Thoracic aorta (tissue), 2 donors: Measurements from ENCODE around the gene VASH2. TPM values are rescaled to one million over a fixed set of nuclear protein-coding genes. Genes with fewer than 3 reads are reported as not detected.

Experiments used
- ATAC-seq: fragments of 150-250 bp; one replicate; pipeline ENCODE4 v1.8.0; 2017; ENCODE audit warnings: low read depth; ENCODE audit not compliant: insufficient number of reproducible peaks, low FRiP score
- DNase-seq: peaks from one replicate; pipeline ENCODE4 v3.0.0-alpha.2; 2020; ENCODE audit warnings: low spot score
- H3K27ac ChIP-seq, 2 donors: fragments of 200-600 bp; sonication (generic); 1 replicate in 1 of 2; 2 replicates in 1 of 2; pipeline ENCODE4 v1.5.1; 2016; ENCODE audit warnings: mild to moderate bottlenecking in 2 of 2, moderate library complexity in 2 of 2
- H3K27me3 ChIP-seq: fragments of 200-600 bp; sonication (generic); replicated peaks from 2 replicates; pipeline ENCODE4 v1.6.0; 2016; ENCODE audit warnings: mild to moderate bottlenecking; ENCODE audit not compliant: insufficient read depth
- H3K36me3 ChIP-seq: fragments of 200-600 bp; sonication (generic); one replicate; pipeline ENCODE4 v1.5.1; 2016
- H3K4me1 ChIP-seq, 2 donors: fragments of 200-600 bp; sonication (generic); 1 replicate in 1 of 2; 2 replicates in 1 of 2; pipeline versions ENCODE4 v1.5.1 to v1.6.0; 2016; ENCODE audit warnings: low read depth in 2 of 2, mild to moderate bottlenecking in 1 of 2; ENCODE audit not compliant: control insufficient read depth in 1 of 2
- H3K4me3 ChIP-seq: fragments of 200-600 bp; sonication (generic); 2 replicates; pipeline ENCODE4 v1.5.1; 2016; ENCODE audit warnings: mild to moderate bottlenecking
- H3K9me3 ChIP-seq: fragments of 200-600 bp; sonication (generic); 2 replicates; pipeline ENCODE4 v1.5.1; 2016
- total RNA-seq, 2 donors: library from RNA; depleted of rRNA; stranded (reverse); fragments of >200 nt; gene quantifications; one replicate each; pipeline versions ENCODE4 v1.1.0 to v1.2.3, GENCODE V29; 2016
- TF ChIP-seq, protein P1 (sequence below): fragments of 200-600 bp; sonication (generic); IDR thresholded peaks from one replicate; pipeline ENCODE4 v1.5.1; 2019; ENCODE audit warnings: antibody characterized with exemption

Gene VASH2
- total RNA-seq, 2 donors from 2014 or later = 0.14 to 0.42 TPM

DNA sequence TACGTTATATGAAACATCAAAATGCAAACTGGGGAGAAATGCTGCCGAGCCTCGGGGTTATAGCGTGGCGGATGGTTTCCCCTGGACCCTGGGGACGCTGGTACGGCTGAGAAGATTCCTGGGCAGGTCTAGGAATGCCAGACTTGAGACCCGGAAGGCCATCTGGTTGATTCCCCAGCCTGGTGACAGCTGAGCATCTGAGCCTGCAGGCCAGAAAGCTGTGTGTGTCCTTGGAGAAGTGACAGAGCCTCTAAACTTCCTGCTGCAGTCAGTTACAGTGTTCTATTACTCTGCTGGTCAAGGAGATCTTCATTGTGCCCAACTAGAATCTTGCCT, 2.3 kb downstream of the VASH2 start:
- DNase-seq = no peak
- peaks cover 5 to 17% of the 10 kb centered on the region in 2 donors for H3K4me1 ChIP-seq
- TF ChIP-seq, protein P1, sequence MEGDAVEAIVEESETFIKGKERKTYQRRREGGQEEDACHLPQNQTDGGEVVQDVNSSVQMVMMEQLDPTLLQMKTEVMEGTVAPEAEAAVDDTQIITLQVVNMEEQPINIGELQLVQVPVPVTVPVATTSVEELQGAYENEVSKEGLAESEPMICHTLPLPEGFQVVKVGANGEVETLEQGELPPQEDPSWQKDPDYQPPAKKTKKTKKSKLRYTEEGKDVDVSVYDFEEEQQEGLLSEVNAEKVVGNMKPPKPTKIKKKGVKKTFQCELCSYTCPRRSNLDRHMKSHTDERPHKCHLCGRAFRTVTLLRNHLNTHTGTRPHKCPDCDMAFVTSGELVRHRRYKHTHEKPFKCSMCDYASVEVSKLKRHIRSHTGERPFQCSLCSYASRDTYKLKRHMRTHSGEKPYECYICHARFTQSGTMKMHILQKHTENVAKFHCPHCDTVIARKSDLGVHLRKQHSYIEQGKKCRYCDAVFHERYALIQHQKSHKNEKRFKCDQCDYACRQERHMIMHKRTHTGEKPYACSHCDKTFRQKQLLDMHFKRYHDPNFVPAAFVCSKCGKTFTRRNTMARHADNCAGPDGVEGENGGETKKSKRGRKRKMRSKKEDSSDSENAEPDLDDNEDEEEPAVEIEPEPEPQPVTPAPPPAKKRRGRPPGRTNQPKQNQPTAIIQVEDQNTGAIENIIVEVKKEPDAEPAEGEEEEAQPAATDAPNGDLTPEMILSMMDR = no peak
- no peak overlapping the region for H3K27ac ChIP-seq
- no peaks in the 10 kb centered on the region for H3K36me3 ChIP-seq
- no peaks in the 10 kb centered on the region for H3K27me3 ChIP-seq
- H3K4me3 ChIP-seq = no peak overlapping the region
- ATAC-seq = no peak
- H3K9me3 ChIP-seq = no peaks in the 10 kb centered on the region

DNA sequence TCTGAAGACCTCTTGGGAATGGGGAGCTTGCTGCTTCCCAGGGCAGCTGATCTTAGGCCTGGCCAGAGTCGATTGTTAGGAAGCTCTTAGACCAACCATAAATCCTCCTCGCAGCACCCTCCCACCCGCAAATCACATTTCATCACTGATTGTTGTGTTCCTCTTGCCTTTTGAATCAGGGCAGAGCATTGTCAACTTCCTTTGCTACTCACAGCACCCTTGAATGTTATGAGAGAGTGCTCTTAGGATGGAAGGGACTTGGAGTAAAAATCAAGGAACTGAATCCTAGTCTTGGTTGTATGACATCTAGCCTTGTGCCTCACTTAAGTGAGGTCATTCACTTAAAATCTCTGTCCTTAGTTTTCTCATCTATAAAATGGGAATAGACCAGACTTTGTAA, 3.0 kb downstream of the VASH2 start:
- no peaks in the 10 kb centered on the region for H3K36me3 ChIP-seq
- no peaks in the 10 kb centered on the region for H3K27me3 ChIP-seq
- H3K9me3 ChIP-seq = no peaks in the 10 kb centered on the region
- ATAC-seq (no peak), DNase-seq (no peak)
- no peak overlapping the region for H3K27ac ChIP-seq
- TF ChIP-seq, protein P1 = no peak
- H3K4me3 ChIP-seq = no peak overlapping the region
- H3K4me1 ChIP-seq = peaks cover 5 to 17% of the 10 kb centered on the region in 2 donors

DNA sequence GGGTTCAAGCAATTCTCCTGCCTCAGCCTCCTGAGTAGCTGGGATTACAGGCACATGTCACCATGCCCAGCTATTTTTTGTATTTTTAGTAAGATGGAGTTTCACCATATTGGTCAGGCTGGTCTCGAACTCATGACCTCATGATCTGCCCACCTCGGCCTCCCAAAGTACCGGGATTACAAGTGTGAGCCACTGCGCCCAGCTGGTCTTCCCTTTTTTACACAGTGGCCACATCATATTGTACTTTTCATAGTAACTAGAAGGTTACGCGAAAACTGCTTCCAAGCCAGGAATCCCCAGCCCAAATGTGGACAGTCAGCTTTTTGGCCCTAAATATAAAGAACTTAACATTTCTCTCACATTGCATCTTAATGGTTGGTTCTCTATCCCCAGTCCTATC, 4.2 kb downstream of the VASH2 start:
- ATAC-seq (no peak), DNase-seq (no peak)
- no peaks in the 10 kb centered on the region for H3K9me3 ChIP-seq
- H3K4me3 ChIP-seq = no peak overlapping the region
- no peak overlapping the region for H3K27ac ChIP-seq
- H3K27me3 ChIP-seq = no peaks in the 10 kb centered on the region
- H3K4me1 ChIP-seq = peaks cover 5 to 17% of the 10 kb centered on the region in 2 donors
- no peaks in the 10 kb centered on the region for H3K36me3 ChIP-seq
- TF ChIP-seq, protein P1 = no peak

DNA sequence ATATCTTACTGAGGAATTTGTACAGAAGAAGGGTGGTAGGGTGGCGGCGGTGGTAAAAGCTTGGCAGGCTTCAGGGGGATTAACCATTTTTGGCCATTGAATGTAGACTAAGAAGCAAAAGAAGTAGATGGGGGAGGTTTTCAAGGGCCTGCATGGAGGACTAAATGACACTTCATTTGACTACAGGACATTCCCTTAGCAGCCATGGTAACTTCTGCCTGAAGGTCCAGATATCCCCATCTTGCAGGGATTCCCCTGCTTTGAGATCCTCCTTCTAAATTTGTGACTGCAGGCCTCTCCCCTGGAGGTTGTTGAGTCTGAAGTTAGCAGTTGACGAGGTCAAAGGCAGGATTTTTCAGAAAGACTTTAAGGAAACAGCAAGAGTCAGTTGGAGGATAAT, 4.8 kb downstream of the VASH2 start:
- H3K27me3 ChIP-seq = no peaks in the 10 kb centered on the region
- H3K9me3 ChIP-seq = no peaks in the 10 kb centered on the region
- H3K4me1 ChIP-seq = peaks cover 5 to 12% of the 10 kb centered on the region in 2 donors
- ATAC-seq (no peak), DNase-seq (no peak)
- no peaks in the 10 kb centered on the region for H3K36me3 ChIP-seq
- H3K4me3 ChIP-seq = no peak overlapping the region
- TF ChIP-seq, protein P1 = no peak
- no peak overlapping the region for H3K27ac ChIP-seq

DNA sequence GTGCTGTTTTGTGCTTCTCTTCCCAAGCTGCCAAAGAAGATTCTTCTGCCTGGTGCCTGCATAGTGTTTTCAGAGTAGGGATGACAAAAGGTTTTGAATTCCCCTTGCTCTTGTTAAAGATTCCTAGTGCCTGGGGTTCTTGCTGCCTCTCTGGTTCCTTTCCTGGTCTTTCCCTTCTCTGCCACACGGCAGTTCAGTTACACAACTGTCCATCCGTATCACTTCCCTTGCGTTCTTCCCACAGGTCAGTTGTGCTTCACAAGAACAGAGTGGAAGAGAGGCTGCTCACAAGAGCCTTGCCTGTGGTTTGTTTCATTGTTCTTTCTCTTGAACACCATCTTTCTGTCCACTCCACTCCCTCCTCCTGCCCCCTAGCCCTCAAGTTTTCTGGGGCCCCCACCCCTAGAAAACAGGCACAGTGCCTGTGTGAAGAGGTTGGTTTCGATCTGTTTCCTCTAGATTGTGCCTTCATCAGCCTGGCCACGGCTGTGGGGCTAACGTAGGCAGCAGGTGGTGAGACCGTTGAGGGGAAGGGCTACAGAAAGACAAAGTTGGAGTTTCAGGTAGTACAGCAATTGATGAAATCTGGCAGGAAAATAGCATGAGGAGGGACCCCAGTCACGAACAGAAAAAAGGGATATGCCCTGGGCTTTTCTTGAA, 5.8 kb downstream of the VASH2 start:
- Histone ChIP-seq H3K9me3 (no peaks in the 10 kb centered on the region), H3K27me3 (no peaks in the 10 kb centered on the region), H3K27ac (no peak overlapping the region), H3K4me3 (no peak overlapping the region), H3K36me3 (no peaks in the 10 kb centered on the region), H3K4me1 (peaks cover 5 to 9% of the 10 kb centered on the region in 2 donors)
- DNase-seq = no peak
- ATAC-seq = no peak
- TF ChIP-seq, protein P1 = no peak
